Transverse colon (tissue), 4 donors: ENCODE data around the gene MED12L. TPM values are rescaled to one million over a fixed set of nuclear protein-coding genes. Genes with fewer than 3 reads are reported as not detected.

Experiments used
- DNase-seq: peaks from one replicate; pipeline ENCODE4 v3.0.0-alpha.2; 2019
- H3K27ac ChIP-seq, 4 donors: fragments of 200-600 bp; sonication (generic); 2 replicates each; pipeline ENCODE4 v1.5.1; 2016 to 2018; ENCODE audit warnings: inconsistent platforms in 4 of 4
- H3K27me3 ChIP-seq: fragments of 200-600 bp; sonication (generic); 2 replicates; pipeline ENCODE4 v1.5.1; 2017; ENCODE audit warnings: inconsistent platforms
- H3K36me3 ChIP-seq, 4 donors: fragments of 200-600 bp; sonication (generic); 2 replicates each; pipeline ENCODE4 v1.5.1; 2017 to 2019; ENCODE audit warnings: inconsistent platforms in 4 of 4
- H3K4me1 ChIP-seq, 4 donors: fragments of 200-600 bp; sonication (generic); 2 replicates each; pipeline ENCODE4 v1.5.1; 2017 to 2020; ENCODE audit warnings: inconsistent platforms in 4 of 4
- H3K4me3 ChIP-seq, 4 donors: fragments of 200-600 bp; sonication (generic); 1 replicate in 1 of 4; 2 replicates in 3 of 4; pipeline versions ENCODE4 v1.5.1 to v1.6.1; 2017 to 2019; ENCODE audit warnings: inconsistent platforms in 4 of 4
- H3K9me3 ChIP-seq, 2 donors: fragments of 200-600 bp; sonication (generic); 2 replicates each; pipeline ENCODE4 v1.5.1; 2017 to 2019; ENCODE audit warnings: inconsistent platforms in 2 of 2
- EP300 ChIP-seq: sonication (generic); formaldehyde crosslinking; IDR thresholded peaks from one replicate; pipeline ENCODE4 v1.6.1; 2017; ENCODE audit warnings: antibody characterized with exemption, low read depth
- POLR2A ChIP-seq: fragments of 450-650 bp; IDR thresholded peaks from one replicate; pipeline ENCODE4 v1.6.1; 2016; ENCODE audit warnings: antibody characterized with exemption, mild to moderate bottlenecking, moderate library complexity
- POLR2AphosphoS5 ChIP-seq, 3 donors: sonication (generic); formaldehyde crosslinking; IDR thresholded peaks; one replicate each; pipeline ENCODE4 v1.6.1; 2016; ENCODE audit warnings: antibody characterized with exemption in 3 of 3
- WGBS, 2 donors: methylation state at CpG; one replicate each; pipeline ENCODE4 v1.1.5; 2018; ENCODE audit warnings: low coverage in 1 of 2; 5-methylcytosine and 5-hydroxymethylcytosine counted together
- in situ Hi-C, 4 donors: fragments of 200-750 bp; cut with MboI; loops; one replicate each; pipeline versions ENCODE4 v1.15.0 to v1.15.1; 2017; ENCODE audit warnings: low sequenced_read_pairs in 3 of 4, low pct_ligation_motif_present in 1 of 4, low pct_unique_long_range_greater_than_20kb in 1 of 4
- intact Hi-C: fragments of 100-400 bp; cut with DNase I; formaldehyde crosslinking; loops from one replicate; pipeline ENCODE4 v1.15.1; 2023; ENCODE audit warnings: low total_unique reads
- total RNA-seq, 4 donors: library from RNA; depleted of rRNA; stranded (reverse); fragments of >200 nt; gene quantifications; one replicate each; pipeline ENCODE4 v1.1.0, GENCODE V29; 2016
- TF ChIP-seq, protein P1 (sequence below), 5 experiments: fragments of 200-600 bp in 3 of 5; fragments of 450-650 bp in 2 of 5; sonication (generic) in 3 of 5; IDR thresholded peaks; 1 replicate in 2 of 5; 2 replicates in 3 of 5; pipeline ENCODE4 v1.5.1; 2016 to 2017; ENCODE audit warnings: antibody characterized with exemption in 5 of 5, inconsistent platforms in 3 of 5, mild to moderate bottlenecking in 2 of 5, moderate library complexity in 1 of 5

The MED12L gene
- total RNA-seq, 4 donors from 2014 or later: under 0.01 to 8.6 (median 0.64) TPM

DNA sequence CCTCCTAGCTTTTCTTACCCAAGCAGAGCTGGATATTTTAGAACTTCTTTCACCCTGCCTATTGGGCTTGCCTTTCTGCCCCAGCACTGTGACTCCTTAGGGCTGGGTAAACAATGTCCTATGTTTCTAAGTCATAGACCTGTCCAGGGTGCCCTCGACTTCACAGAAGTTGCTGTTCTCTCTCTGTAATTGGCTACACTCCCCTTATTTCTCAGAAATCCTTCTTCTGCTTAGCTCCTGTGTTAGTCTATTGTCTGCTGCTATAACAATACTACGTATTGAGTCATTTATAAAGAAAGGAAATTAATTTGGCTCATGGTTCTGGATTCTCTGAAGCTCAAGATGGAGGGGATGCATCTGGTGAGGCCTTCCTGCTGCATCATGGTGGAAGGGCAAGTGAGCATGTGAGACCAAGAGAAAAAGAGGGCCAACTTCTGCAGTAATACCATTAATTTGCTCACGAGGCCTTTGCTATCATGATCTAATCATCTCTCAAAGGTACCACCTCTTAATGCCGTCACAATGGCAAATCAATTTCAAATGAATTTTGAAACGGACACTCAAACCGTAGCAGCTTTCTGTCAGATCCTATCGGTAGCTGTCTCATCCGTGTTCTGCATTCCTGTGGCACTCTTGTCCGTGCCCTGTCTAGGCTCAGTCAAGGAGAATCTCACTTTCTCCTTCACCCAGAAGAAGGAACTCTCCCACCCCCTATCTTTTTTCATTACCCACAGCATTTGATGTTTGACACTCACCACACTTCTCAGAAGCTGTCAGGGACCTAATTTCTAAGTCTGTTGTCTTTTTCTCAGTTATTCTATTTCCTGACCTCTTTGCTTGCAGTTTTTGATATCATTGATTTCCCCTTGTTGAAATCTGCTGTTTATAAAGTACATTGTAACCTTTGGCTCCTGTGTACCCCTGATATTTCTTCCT lies 139.8 kb downstream of the MED12L start:
- no peaks in the 10 kb centered on the region for H3K27me3 ChIP-seq
- WGBS, 2 donors: 84 to 85% methylated on average over 9 of the region's 9 CpGs
- intact Hi-C loops: loop anchor here (5.0 kb wide), 1 partner anchor 102 kb away; the partner anchor contains the start of gene P2RY13
- no peaks in the 10 kb centered on the region for H3K9me3 ChIP-seq
- TF ChIP-seq, protein P1, sequence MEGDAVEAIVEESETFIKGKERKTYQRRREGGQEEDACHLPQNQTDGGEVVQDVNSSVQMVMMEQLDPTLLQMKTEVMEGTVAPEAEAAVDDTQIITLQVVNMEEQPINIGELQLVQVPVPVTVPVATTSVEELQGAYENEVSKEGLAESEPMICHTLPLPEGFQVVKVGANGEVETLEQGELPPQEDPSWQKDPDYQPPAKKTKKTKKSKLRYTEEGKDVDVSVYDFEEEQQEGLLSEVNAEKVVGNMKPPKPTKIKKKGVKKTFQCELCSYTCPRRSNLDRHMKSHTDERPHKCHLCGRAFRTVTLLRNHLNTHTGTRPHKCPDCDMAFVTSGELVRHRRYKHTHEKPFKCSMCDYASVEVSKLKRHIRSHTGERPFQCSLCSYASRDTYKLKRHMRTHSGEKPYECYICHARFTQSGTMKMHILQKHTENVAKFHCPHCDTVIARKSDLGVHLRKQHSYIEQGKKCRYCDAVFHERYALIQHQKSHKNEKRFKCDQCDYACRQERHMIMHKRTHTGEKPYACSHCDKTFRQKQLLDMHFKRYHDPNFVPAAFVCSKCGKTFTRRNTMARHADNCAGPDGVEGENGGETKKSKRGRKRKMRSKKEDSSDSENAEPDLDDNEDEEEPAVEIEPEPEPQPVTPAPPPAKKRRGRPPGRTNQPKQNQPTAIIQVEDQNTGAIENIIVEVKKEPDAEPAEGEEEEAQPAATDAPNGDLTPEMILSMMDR (IDR thresholded peaks at IDR 0.05): no peak
- in situ Hi-C loops: loop anchor here in 3 of 4 donors (5.0 to 10.0 kb wide), 3 partner anchors 52 to 61 kb away; partner anchors contain the start of gene P2RY14 (in 1 of the 3)
- no peak for DNase-seq
- no peak overlapping the region for H3K4me3 ChIP-seq
- H3K4me1 ChIP-seq: peaks cover 0 to 30% (median 3%) of the 10 kb centered on the region in 4 donors
- H3K27ac ChIP-seq: peak overlapping the region in 2 of 4 donors; percentile 26 to 34
- no peaks in the 10 kb centered on the region for H3K36me3 ChIP-seq

DNA sequence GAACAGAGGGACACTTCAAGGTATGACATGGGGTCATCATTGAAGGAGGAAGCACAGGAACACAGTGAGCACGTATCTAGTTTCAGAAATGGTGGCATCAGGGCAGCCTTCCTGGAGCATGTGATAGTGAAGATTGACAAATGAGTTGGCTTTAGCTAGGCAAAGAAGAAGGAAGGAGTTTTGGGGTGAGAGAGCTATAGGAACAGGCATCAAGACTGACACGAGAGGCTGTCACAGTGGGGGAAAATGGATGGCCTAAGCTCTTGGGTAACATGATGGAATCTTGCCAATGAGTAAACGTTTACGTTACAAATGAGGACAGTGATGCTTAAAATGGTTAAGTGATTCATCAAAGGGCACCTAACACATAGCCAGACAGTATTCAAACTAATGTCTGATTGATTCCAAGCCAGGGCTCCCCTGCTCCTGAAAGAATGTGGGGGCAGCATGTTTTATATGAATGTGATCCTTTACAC lies 140.7 kb downstream of the MED12L start:
- H3K27ac ChIP-seq: peak overlapping the region in 2 of 4 donors; percentile 26 to 34
- intact Hi-C loops: loop anchor here (2.0 to 5.0 kb wide), 2 partner anchors 57 to 101 kb away; partner anchors contain the start of gene P2RY13
- in situ Hi-C loops: loop anchor here in 3 of 4 donors (5.0 to 10.0 kb wide), 3 partner anchors 51 to 61 kb away; partner anchors contain the start of gene P2RY14 (in 1 of the 3)

DNA sequence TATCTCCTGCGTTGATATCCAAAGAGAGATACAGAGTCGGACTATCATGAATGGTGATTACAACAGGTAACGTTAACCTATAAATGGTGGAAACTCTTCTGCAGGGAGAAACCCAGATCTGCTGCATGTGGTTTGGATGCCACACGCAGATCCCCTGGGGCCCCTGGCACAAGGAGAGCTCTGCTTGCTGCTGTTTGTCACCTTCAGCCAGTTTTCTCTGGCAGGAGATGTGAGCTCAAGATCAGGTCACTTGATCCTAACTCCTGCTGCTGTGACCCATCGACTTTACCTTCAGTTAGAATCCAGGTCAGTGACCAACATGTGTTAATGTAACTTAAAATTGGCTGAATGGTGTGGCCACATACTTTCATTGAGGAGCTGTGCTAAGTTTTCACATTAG lies 141.4 kb downstream of the MED12L start:
- TF ChIP-seq, protein P1 (IDR thresholded peaks at IDR 0.05): no peak
- TF ChIP-seq POLR2AphosphoS5 (IDR thresholded peaks at IDR 0.05) (no peak), EP300 (no peak), POLR2A (no peak)
- peaks cover 0 to 39% (median 6%) of the 10 kb centered on the region in 4 donors for H3K4me1 ChIP-seq
- in situ Hi-C loops: loop anchor here in 3 of 4 donors (5.0 to 10.0 kb wide), 3 partner anchors 50 to 62 kb away; partner anchors contain the start of gene P2RY14 (in 1 of the 3)
- DNase-seq: no peak
- peak overlapping the region in 1 of 4 donors; percentile 56 for H3K27ac ChIP-seq
- H3K27me3 ChIP-seq: no peaks in the 10 kb centered on the region
- no peaks in the 10 kb centered on the region for H3K9me3 ChIP-seq
- 91 to 95% methylated on average over 3 to 5 of the region's 5 CpGs for WGBS, 2 donors
- H3K36me3 ChIP-seq: no peaks in the 10 kb centered on the region
- intact Hi-C loops: loop anchor here (2.0 to 5.0 kb wide), 2 partner anchors 56 to 100 kb away; partner anchors contain the start of gene P2RY13
- H3K4me3 ChIP-seq: no peak overlapping the region

More for the DNA sequence above, 140.7 kb downstream of the MED12L start:
- H3K36me3 ChIP-seq: no peaks in the 10 kb centered on the region
- H3K4me3 ChIP-seq: no peak overlapping the region
- no peak for DNase-seq
- H3K27me3 ChIP-seq: no peaks in the 10 kb centered on the region
- TF ChIP-seq EP300 (no peak), POLR2AphosphoS5 (IDR thresholded peaks at IDR 0.05) (no peak), POLR2A (no peak)
- TF ChIP-seq, protein P1 (IDR thresholded peaks at IDR 0.05): no peak
- peaks cover 0 to 38% (median 6%) of the 10 kb centered on the region in 4 donors for H3K4me1 ChIP-seq
- H3K9me3 ChIP-seq: no peaks in the 10 kb centered on the region
- 39 to 48% methylated on average over 4 of the region's 4 CpGs for WGBS, 2 donors
